ENCODE results near the gene PCDHGA11.
"Not testable (repeated sequence)": the region's sequence is repeated elsewhere in the genome, so short reads cannot be mapped to it uniquely, and the experiment has no call there.

The PCDHGA11 gene

GRCh38 chr5:141399555-141400258, 21.1 kb upstream of the PCDHGA11 start:
- no peak for DNase-seq

- no peak for DNase-seq
Observed at GRCh38 chr5:141402553-141403243, 18.2 kb upstream of the PCDHGA11 start, which contains the start of gene PCDHGA9. TSS of gene PCDHGA9 (plus strand) at chr5:141402778. CDS start at chr5:141402953, 175 bp downstream.

- DNase-seq = no peak
Observed at GRCh38 chr5:141403387-141403786, 17.5 kb upstream of the PCDHGA11 start.

- not testable (repeated sequence) for DNase-seq
Observed at GRCh38 chr5:141407790-141408505, 12.9 kb upstream of the PCDHGA11 start, which contains the start of gene PCDHGB6. TSS of gene PCDHGB6 (plus strand) at chr5:141408021. CDS start at chr5:141408203, 182 bp downstream.

GRCh38 chr5:141409598-141410306, 11.1 kb upstream of the PCDHGA11 start:
- no peak for DNase-seq

- no peak for DNase-seq
Observed at GRCh38 chr5:141411575-141411974, 9.3 kb upstream of the PCDHGA11 start.

- DNase-seq = peak; percentile 33
Observed at GRCh38 chr5:141412854-141413539, 7.9 kb upstream of the PCDHGA11 start, which contains the start of gene PCDHGA10. TSS of gene PCDHGA10 (plus strand) at chr5:141412987. CDS start at chr5:141413176, 189 bp downstream.

GRCh38 chr5:141413540-141414069, 7.2 kb upstream of the PCDHGA11 start:
- no peak for DNase-seq

GRCh38 chr5:141414548-141415274, 6.1 kb upstream of the PCDHGA11 start:
- not testable (repeated sequence) for DNase-seq

GRCh38 chr5:141415275-141415618, 5.6 kb upstream of the PCDHGA11 start:
- DNase-seq = not testable (repeated sequence)

GRCh38 chr5:141417494-141418172, 3.2 kb upstream of the PCDHGA11 start, which contains the start of gene PCDHGB7:
TSS of gene PCDHGB7 (plus strand) at chr5:141417677. CDS start at chr5:141417860, 183 bp downstream.
- not testable (repeated sequence) for DNase-seq

GRCh38 chr5:141419074-141419880, 1.6 kb upstream of the PCDHGA11 start:
- no peak for DNase-seq

- DNase-seq = no peak
Observed at GRCh38 chr5:141421489-141421855, 621 bp downstream of the PCDHGA11 start.

GRCh38 chr5:141422742-141423291, 2.0 kb downstream of the PCDHGA11 start:
- no peak for DNase-seq

GRCh38 chr5:141427783-141428426, 7.1 kb downstream of the PCDHGA11 start:
- no peak for DNase-seq

- DNase-seq = no peak
Observed at GRCh38 chr5:141430332-141431113, 9.7 kb downstream of the PCDHGA11 start, which contains the start of gene PCDHGA12. TSS of gene PCDHGA12 (plus strand) at chr5:141430507. CDS start at chr5:141430760, 253 bp downstream.

GRCh38 chr5:141431286-141431685, 10.4 kb downstream of the PCDHGA11 start:
- no peak for DNase-seq

- not testable (repeated sequence) for DNase-seq
Observed at GRCh38 chr5:141432308-141432707, 11.5 kb downstream of the PCDHGA11 start.

All from activated effector memory CD4-positive, alpha-beta T cell treated with Interleukin-2 at 50 U/mL for 16 hours (primary cell).